ENCODE data around the gene CENPQ. TPM values are rescaled to one million over a fixed set of nuclear protein-coding genes. Genes with fewer than 3 reads are reported as not detected.

The CENPQ gene
- total and polyA plus RNA-seq, 9 donors: 3.2 to 6.5 (median 5.3) TPM

DNA sequence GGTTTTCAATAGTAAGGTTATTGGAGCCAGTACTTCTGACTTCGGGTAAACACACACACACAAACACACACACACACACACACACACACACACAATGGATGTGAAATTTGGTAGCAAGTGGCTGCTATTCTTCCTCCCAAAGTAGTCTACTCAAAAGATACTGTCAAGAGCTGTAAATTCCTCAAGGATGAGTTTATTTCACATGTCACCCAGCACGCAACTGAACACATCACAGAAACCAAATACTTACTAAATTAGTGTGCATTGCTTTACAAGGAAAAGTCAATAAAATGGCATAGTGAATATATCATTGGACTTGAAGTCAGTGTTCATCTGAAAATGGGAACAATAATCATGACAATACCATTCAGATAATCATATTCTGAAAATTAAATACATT, 33.0 kb upstream of the CENPQ start:
- DNase-seq: no peak
- H3K36me3 ChIP-seq: no peaks in the 10 kb centered on the region
- H3K9me3 ChIP-seq: no peaks in the 10 kb centered on the region
- intact Hi-C loops (cut with DNase I): no loop called here
- H3K27ac ChIP-seq: no peak overlapping the region
- no peaks in the 10 kb centered on the region for H3K27me3 ChIP-seq
- no peaks in the 10 kb centered on the region for H3K4me1 ChIP-seq (ENCODE audit: insufficient read depth)
- no peak overlapping the region for H3K4me3 ChIP-seq
- no peak for TF ChIP-seq EP300 (IDR thresholded peaks at IDR 0.05)
- no peak for TF ChIP-seq POLR2A (IDR thresholded peaks at IDR 0.05)
- TF ChIP-seq, protein P1, sequence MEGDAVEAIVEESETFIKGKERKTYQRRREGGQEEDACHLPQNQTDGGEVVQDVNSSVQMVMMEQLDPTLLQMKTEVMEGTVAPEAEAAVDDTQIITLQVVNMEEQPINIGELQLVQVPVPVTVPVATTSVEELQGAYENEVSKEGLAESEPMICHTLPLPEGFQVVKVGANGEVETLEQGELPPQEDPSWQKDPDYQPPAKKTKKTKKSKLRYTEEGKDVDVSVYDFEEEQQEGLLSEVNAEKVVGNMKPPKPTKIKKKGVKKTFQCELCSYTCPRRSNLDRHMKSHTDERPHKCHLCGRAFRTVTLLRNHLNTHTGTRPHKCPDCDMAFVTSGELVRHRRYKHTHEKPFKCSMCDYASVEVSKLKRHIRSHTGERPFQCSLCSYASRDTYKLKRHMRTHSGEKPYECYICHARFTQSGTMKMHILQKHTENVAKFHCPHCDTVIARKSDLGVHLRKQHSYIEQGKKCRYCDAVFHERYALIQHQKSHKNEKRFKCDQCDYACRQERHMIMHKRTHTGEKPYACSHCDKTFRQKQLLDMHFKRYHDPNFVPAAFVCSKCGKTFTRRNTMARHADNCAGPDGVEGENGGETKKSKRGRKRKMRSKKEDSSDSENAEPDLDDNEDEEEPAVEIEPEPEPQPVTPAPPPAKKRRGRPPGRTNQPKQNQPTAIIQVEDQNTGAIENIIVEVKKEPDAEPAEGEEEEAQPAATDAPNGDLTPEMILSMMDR (IDR thresholded peaks at IDR 0.05): no peak
- WGBS, 3 donors: 34 to 75% (median 69%) methylated on average over 2 of the region's 2 CpGs

DNA sequence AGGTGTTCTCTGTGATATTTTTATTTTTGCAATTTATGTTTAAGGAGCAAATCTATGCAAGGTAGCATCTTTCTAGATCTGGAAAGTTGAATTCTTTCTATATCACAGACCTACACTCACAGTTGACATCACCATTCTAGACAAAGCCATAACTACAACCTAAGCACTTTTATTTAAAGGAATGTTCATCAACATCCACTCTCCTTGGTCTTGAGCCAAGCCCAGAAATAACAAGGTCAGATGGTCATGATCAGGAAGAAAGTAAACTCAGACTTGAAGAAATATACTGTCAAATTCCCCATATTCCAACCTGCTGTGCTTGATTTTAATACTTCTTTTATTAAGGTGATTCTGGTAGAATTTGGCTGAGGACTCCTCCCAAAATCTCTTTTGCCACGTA, 32.3 kb upstream of the CENPQ start:
- Histone ChIP-seq H3K27me3 (no peaks in the 10 kb centered on the region), H3K4me1 (ENCODE audit: insufficient read depth) (no peaks in the 10 kb centered on the region), H3K36me3 (no peaks in the 10 kb centered on the region), H3K27ac (no peak overlapping the region), H3K9me3 (no peaks in the 10 kb centered on the region), H3K4me3 (no peak overlapping the region)
- WGBS, 3 donors: 95 to 97% (median 97%) methylated on average over 1 of the region's 1 CpG
- DNase-seq: no peak
- intact Hi-C loops (cut with DNase I): no loop called here
- no peak for TF ChIP-seq EP300 (IDR thresholded peaks at IDR 0.05)
- TF ChIP-seq, protein P1 (IDR thresholded peaks at IDR 0.05): no peak
- TF ChIP-seq POLR2A (IDR thresholded peaks at IDR 0.05): no peak

DNA sequence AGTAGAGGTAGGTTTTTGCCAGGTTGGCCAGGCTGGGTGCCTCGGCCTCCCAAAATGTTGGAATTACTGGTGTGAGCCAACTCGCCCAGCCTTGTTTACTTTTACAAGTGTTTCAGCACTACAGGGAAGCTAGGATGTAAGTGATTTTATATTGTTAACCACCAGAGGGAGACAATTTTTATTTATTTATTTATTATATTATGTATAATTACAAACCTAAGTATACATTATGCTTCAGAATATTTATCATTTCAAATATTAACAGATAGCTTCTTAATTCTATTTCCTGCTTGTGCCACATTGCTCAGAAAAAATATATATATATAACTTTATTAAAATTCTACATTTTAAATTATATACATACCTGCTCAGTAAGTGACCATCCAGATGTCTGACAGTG, 9.9 kb upstream of the CENPQ start:
- Histone ChIP-seq H3K4me3 (no peak overlapping the region), H3K36me3 (no peaks in the 10 kb centered on the region), H3K9me3 (no peaks in the 10 kb centered on the region), H3K27ac (no peak overlapping the region), H3K4me1 (ENCODE audit: insufficient read depth) (peaks cover 2% of the 10 kb centered on the region), H3K27me3 (no peaks in the 10 kb centered on the region)
- intact Hi-C loops (cut with DNase I): no loop called here
- WGBS, 3 donors: 82 to 92% (median 85%) methylated on average over 2 of the region's 2 CpGs
- DNase-seq: no peak
- TF ChIP-seq POLR2A (IDR thresholded peaks at IDR 0.05): no peak
- TF ChIP-seq EP300 (IDR thresholded peaks at IDR 0.05): no peak
- TF ChIP-seq, protein P1 (IDR thresholded peaks at IDR 0.05): no peak

DNA sequence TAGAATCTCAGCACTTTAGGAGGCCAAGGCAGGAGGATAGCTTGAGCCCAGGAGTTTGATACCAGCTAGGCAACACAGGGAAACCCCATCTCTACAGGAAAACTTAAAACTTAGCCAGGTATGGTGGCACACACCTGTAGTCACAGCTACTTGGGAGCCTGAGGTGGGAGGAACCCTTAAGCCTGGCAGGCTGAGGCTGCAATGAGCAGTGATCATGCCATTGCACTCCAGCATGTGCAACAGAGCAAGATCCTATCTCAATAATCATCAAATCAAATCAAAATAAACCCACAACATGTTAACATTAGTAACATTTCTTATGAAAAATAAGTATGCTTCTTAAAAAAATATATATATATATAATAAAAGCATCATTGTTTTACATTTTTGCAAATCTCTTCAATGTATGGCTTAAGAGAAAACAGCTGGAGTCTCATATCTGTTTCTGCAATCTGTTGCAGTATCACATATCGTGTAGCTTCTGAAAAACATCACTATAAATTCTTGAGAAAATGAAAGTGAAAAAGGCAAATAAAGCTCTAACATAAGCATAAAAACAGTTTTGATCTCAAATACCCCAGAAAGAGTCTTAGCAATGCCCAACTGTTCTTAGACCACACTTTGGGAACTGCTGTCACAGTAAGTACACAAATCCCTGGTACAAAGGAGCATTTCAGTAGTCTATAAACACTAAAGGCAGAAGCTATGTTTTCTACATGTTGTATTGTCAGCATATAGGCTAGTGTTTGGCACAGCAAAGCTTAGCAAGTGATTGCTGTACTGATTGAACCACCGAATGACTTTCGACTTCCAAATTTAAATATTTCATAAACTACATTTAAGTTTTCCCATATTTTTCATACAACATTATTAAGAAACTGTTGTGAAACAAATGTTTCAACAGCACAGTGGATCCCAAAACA, 8.1 kb upstream of the CENPQ start:
- no peaks in the 10 kb centered on the region for H3K9me3 ChIP-seq
- no peaks in the 10 kb centered on the region for H3K36me3 ChIP-seq
- no peak for DNase-seq
- H3K27ac ChIP-seq: no peak overlapping the region
- intact Hi-C loops (cut with DNase I): no loop called here
- TF ChIP-seq, protein P1 (IDR thresholded peaks at IDR 0.05): no peak
- TF ChIP-seq POLR2A (IDR thresholded peaks at IDR 0.05) (no peak), EP300 (IDR thresholded peaks at IDR 0.05) (no peak)
- H3K27me3 ChIP-seq: no peaks in the 10 kb centered on the region
- H3K4me3 ChIP-seq: no peak overlapping the region
- WGBS, 3 donors: 89 to 95% (median 93%) methylated on average over 3 of the region's 3 CpGs
- H3K4me1 ChIP-seq (ENCODE audit: insufficient read depth): peaks cover 2% of the 10 kb centered on the region

All from ovary (tissue), 9 donors.